G401 (cell line): ENCODE results near the gene C1R. TPM values are rescaled to one million over a fixed set of nuclear protein-coding genes. Genes with fewer than 3 reads are reported as not detected.
A peak's percentile ranks its signal among the peaks of the same experiment; 100 is the strongest.

Source experiments
- DNase-seq: peaks from one replicate; pipeline ENCODE4 v3.0.0-alpha.2; 2015; ENCODE audit warnings: low spot score
- in situ Hi-C: cut with HindIII; loops from 2 replicates; pipeline ENCODE4 v1.10.0; 2016; ENCODE audit warnings: low sequenced_read_pairs, mixed read lengths
- total RNA-seq: library from RNA; depleted of rRNA; stranded (reverse); fragments of >200 nt; shearing (Covaris generic); gene quantifications from 2 replicates; pipeline ENCODE4 v1.2.3, GENCODE V29; 2014

Gene C1R
- total RNA-seq, 1 experiment from 2014 or later: 0.78 TPM

GRCh38 chr12:7078163-7078562, 14.1 kb downstream of the C1R start:
- DNase-seq: no peak
- in situ Hi-C loops: no loop called here

DNA sequence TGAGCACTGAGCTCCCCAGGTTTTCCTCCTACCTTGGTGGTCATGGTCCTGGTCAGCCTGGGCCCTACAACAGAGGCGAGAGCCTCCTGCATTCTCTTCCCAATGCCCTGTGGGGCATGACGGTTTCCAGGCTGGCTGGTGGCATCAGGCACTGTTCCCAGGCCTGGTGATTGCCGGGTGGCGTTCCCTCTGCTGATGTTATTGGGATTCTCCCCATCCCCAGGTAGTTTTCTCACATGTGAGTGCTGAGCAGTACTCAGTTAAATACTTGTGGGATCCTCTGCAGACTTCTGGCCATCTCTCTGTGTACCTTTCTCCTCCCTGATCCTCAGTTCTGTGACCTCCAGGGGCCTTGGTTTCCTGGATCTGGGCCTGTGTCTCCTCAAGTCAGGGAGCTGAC, 15.8 kb downstream of the C1R start:
- DNase-seq: no peak
- in situ Hi-C loops: no loop called here

DNA sequence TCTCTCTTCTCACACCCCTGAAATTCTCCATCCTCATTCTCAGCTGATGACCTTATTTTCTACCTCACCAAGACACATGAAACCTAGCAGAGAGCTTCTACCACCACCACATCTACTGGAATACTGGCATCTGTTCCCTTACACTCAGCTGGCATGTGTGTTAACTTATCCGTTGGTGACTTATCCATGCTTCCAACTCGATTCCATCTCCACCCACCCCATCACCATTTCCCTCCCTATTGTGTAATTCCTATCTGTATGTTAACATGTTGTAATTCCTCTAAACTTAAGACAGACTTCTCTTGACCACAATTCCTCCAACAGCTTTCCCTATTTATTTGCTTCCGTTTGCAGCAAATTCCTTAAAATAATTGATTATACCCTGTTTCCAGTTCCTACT, 16.3 kb downstream of the C1R start:
- in situ Hi-C loops: no loop called here
- DNase-seq: no peak

DNA sequence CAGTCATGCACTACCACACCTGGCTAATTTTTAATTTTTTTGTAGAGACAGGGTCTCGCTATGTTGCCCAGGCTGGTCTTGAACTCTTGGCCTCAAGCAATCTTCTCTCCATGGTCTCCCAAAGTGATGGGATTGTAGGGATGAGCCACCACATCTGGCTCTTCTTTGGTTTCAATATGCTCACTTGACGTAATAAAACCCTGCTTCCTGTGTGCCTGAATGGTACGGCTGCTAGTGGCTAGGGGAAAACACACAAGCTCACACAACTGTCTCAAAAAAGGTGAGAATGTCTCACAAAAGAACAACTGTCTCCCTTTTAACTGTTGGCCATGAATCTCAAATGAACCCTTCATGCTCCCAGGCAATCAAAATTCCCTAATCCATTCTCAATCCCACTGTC, 16.7 kb downstream of the C1R start:
- DNase-seq: no peak
- in situ Hi-C loops: no loop called here

GRCh38 chr12:7073946-7074345, 18.3 kb downstream of the C1R start:
- in situ Hi-C loops: no loop called here
- no peak for DNase-seq

GRCh38 chr12:7072554-7072953, 19.7 kb downstream of the C1R start:
- in situ Hi-C loops: no loop called here
- no peak for DNase-seq

DNA sequence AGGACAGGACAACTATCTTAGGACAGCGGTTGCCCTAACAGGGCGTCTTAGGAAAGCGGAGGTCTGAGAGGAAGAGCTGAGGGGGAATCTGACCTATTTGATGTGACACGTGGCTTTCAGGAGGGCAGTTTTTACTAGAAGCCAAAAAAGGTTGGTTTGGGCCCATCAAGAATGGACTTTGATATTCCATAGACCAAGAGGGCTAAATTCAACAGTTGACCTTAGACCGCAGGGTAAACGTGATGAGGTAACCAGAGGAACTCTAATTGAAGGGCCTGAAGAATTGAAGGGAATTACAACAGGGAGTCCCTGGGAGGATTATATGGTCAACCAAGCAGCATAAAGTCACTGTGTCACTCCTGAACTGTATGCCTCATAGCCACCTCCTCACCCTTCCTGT, 20.2 kb downstream of the C1R start:
- in situ Hi-C loops: no loop called here
- no peak for DNase-seq

- in situ Hi-C loops: no loop called here
These were observed 22.9 kb downstream of the C1R start for GRCh38 chr12:7069386-7069785.

GRCh38 chr12:7068994-7069346, 23.3 kb downstream of the C1R start:
- in situ Hi-C loops: no loop called here
- peak; percentile 5 for DNase-seq

More at GRCh38 chr12:7069386-7069785, 22.9 kb downstream of the C1R start:
- no peak for DNase-seq

GRCh38 chr12:7068240-7068993, 23.8 kb downstream of the C1R start:
- in situ Hi-C loops: no loop called here
- DNase-seq: peak; percentile 92

DNA sequence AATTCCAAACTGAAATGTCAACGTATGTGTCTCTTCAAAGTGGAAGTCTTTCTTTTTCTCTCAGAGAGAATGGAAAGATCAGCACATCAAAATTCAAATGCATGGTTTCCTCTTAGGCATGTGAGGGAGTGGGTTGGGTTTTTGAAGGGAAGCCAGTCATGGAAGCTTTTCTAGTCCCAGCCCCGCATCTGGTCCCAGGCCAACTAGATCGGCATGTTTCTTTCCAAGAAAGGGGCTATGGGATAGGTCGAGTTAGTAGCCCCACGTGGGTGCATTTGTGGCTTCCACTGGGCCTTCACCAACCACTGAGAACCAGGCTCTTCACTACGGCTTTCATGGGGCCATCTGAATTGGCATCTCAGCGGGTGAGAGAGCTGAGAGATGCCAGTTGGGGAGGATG, 25.1 kb downstream of the C1R start:
- DNase-seq: no peak
- in situ Hi-C loops: no loop called here

DNA sequence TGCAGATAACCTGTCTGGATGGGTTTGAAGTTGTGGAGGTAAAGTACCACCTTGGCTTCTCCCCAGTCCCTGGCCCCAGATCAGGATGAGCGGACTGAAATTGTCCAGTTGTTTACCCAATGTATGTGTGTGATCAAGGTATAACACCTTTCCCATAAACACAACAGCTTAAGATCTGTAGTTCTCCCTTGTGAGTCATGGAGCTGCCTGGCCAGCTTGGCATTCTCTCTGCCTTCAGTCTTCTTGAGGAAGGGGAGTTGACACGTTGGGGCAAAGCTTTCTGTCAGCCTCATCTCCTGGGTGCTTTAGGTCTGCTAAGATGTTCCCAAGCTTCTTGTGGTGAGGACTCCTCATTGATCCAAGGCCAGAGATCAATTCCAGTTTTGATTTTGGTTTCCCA, 25.6 kb downstream of the C1R start:
- in situ Hi-C loops: no loop called here
- DNase-seq: no peak

DNA sequence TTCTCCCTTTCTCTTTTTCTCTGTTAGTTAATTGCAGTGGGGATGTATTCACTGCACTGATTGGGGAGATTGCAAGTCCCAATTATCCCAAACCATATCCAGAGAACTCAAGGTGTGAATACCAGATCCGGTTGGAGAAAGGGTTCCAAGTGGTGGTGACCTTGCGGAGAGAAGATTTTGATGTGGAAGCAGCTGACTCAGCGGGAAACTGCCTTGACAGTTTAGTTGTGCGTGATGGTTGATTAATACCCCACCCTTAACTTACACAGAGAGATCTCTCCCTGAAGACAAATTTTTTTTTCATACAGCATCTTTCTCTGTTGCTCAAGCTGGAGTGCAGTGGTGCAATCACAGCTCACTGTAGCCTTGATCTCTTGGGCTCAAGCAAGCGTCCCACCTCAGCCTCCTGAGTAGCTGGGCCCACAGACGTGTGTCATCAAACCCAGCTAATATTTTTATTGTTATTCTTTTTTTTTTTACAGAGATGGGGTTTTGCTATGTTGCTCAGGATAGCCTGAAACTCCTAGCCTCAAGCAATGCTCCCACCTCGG, 27.1 kb downstream of the C1R start:
- in situ Hi-C loops: no loop called here
- no peak for DNase-seq

DNA sequence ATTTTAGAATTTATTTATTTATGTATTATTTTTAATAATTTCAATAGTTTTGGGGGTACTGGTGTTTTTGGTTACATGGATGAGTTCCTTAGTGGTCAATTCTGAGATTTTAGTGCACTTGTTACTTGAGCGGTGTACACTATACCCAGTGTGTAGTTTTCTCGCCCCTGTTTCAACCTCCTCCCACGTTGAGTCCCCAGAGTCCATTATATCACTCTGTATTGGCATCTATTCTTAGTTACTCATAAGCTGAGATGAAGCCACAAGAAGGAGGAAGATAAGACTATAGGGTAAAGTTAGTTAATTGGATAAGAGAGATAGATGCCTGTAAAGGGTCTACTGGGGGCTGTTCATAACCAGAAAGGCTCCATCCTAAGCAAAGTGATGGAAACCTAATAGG, 27.7 kb downstream of the C1R start:
- in situ Hi-C loops: no loop called here
- DNase-seq: no peak

DNA sequence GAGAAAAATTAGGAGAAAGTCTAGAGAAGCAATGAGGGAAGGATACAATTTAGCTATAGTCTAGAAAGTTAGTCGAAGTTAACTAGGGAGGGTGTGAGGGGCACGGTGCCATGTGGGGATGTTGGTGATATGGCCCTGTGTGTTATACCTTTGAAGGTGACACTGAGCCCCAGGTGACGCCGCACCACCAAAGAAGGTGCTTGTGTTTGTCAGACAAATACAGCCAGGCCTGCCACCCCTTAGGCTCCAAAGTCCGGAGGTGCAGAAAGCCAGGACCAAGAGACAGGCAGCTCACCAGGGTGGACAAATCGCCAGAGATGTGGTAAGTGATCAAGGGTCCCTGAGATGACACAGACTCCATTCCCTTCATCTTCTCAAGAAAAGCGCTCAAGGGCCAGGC, 30.6 kb downstream of the C1R start:
- in situ Hi-C loops: no loop called here
- DNase-seq: no peak

- in situ Hi-C loops: no loop called here
- DNase-seq: no peak
These were observed 31.1 kb downstream of the C1R start for GRCh38 chr12:7061138-7061537.

DNA sequence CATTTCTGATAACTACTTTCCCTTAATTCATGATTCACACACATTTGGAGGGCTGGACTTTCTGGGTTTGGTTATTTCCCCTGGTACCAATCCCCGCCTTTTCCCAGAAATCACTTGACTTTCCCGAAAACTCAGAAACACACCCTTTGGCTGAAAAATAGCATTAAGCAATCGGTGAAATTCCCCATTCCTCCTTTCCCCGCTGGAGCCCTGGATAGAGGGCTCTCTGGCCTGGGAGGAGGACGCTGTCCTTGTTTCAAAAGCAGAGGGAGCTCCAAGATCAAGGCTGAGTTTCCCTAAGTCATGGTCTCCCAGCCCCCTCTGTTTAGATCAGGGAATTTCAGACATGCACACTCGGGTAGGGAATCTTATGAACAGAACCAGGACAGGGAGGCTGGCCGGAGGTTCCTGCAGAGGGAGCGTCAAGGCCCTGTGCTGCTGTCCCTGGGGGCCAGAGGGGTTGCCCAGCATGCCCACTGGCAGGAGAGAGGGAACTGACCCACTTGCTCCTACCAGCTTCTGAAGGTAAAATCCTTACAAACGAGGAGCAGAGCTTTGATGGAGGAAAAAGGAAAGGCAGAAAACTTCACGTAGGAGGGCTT, 31.8 kb downstream of the C1R start, which contains the start of gene C1S:
Gene C1S (plus strand): TSS at position 366 of the 602 bp plus-strand sequence. CDS start 1,195 bp downstream, outside the sequence.
- in situ Hi-C loops: no loop called here
- peak; percentile 74 for DNase-seq

DNA sequence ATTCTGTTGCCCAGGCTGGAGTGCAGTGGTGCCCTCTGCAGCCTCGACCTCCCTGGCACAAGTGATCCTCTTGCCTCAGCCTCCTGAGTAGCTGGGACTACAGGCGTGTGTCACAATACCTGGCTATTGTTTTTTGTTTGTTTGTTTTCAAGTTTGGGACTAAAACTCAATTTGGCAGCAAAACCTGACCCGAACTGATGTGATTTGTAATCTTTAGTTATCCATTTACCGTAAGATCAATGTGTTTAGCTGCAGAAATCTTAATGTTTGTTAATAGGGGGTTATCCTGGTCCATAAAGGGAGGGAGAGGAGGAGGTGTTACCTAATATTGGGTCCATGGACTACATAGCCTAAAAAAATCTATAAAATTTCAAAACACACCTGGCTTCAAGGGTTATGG, 32.5 kb downstream of the C1R start:
- no peak for DNase-seq
- in situ Hi-C loops: no loop called here

DNA sequence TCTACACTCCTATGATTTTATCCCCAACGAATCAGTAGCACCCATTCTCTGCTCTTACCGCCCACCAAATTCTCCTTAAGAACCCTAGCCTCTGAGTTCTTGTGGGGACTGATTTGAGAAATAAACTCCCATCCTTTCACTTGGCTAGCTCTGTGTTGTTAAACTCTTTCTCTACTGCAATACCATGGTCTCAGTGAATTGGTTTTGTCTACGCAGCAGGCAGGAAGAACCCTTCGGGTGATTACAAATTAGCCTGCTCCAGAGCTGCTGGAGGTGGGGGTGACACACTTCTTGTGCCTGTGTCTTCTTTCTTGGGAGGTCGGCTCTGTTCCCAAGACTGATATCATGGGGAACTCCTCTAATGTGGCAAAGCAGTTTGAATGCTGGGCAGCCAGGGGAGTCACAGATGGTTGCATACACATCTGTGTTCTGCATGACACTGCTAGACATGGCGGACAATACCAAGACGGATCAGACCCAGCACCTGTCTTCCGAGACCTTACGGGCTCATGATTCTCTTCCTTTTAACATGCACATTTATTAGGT, 33.3 kb downstream of the C1R start:
- in situ Hi-C loops: no loop called here
- DNase-seq: no peak

DNA sequence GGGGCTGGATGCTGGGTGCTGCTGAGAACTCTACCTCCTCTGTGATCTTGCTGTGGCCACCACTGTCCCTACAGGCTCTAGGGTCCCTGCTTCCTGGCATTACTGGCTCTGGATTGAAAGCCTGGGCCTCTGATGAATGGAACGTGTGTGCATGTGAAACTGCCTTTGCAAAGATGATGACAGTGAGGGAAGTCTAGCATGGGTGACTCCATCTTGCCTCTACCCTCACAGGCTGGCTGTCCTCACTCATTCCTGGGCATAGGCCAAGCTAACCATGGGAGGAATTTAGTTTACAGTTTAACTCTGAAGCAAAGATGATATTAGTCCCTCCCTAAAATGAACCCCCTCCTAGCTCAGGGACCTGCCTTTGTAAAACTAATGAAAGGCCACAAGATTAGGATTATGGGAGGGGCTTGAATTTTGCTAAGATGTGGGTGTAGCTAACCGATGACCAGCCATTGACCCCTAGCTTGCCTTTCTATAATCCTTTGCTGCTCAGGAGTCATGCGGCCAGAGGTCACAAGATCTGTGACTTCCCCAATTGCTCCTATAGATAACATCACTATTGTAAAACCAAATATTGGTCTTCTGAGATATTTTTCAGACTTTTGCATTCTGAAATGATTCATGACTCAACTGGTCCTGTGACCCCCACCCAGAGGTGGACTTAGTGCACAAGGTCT, 33.9 kb downstream of the C1R start:
- in situ Hi-C loops: no loop called here
- no peak for DNase-seq
